Activated CD8-positive, alpha-beta memory T cell treated with anti-CD3 and anti-CD28 coated beads, Interleukin-2, amount 10 ng/mL, durations not matched to agents 7 days and 5 days (primary cell): ENCODE data around the gene MN1. TPM values are rescaled to one million over a fixed set of nuclear protein-coding genes. Genes with fewer than 3 reads are reported as not detected.

Experiments used
- ATAC-seq: fragments of 150-1000 bp; cut with Tn5 transposase; one replicate; pipeline ENCODE4 v1.10.0; 2021; ENCODE audit warnings: moderate library complexity
- CTCF ChIA-PET: fragments of 350-600 bp; sonication (Branson Sonifier 250); formaldehyde crosslinking; loops from one replicate; lab custom pipeline; 2021; ENCODE audit warnings: antibody characterized with exemption; lab: Charles Lee
- DNase-seq: peaks from one replicate; pipeline ENCODE4 v3.0.0-alpha.2; 2020
- H3K27ac Mint-ChIP-seq: one replicate; pipeline ENCODE4 v1.8.0; 2021; ENCODE audit warnings: mild to moderate bottlenecking, mixed read lengths
- H3K27me3 Mint-ChIP-seq: one replicate; pipeline ENCODE4 v1.8.0; 2021; ENCODE audit warnings: mixed read lengths
- H3K36me3 Mint-ChIP-seq: one replicate; pipeline ENCODE4 v1.8.0; 2021; ENCODE audit warnings: mild to moderate bottlenecking, mixed read lengths
- H3K4me1 Mint-ChIP-seq: one replicate; pipeline ENCODE4 v1.8.0; 2021; ENCODE audit warnings: mixed read lengths
- H3K4me3 Mint-ChIP-seq: one replicate; pipeline ENCODE4 v1.8.0; 2021; ENCODE audit warnings: mild to moderate bottlenecking, moderate library complexity, mixed read lengths
- H3K9me3 Mint-ChIP-seq: one replicate; pipeline ENCODE4 v1.8.0; 2022; ENCODE audit warnings: low read depth, mixed read lengths
- total RNA-seq, 2 experiments: library from RNA; stranded (reverse); gene quantifications; one replicate each; pipeline ENCODE4 v1.2.3, GENCODE V29; 2021

The MN1 gene
- total RNA-seq, 2 experiments from 2014 or later = 0.14 to 0.29 TPM

GRCh38 chr22:27719535-27720227 is 81.9 kb downstream of the MN1 start:
- Mint-ChIP-seq H3K27ac (no peak overlapping the region), H3K36me3 (no peaks in the 10 kb centered on the region), H3K4me3 (no peak overlapping the region), H3K9me3 (peaks cover 2% of the 10 kb centered on the region), H3K4me1 (no peaks in the 10 kb centered on the region), H3K27me3 (no peaks in the 10 kb centered on the region)
- CTCF ChIA-PET = no interaction called here
- ATAC-seq (no peak), DNase-seq (no peak)

- H3K4me3 Mint-ChIP-seq = no peak overlapping the region
- no peak for DNase-seq
- ATAC-seq = no peak
- CTCF ChIA-PET = no interaction called here
- peaks cover 2% of the 10 kb centered on the region for H3K9me3 Mint-ChIP-seq
- H3K4me1 Mint-ChIP-seq = no peaks in the 10 kb centered on the region
- H3K27ac Mint-ChIP-seq = no peak overlapping the region
- no peaks in the 10 kb centered on the region for H3K36me3 Mint-ChIP-seq
- H3K27me3 Mint-ChIP-seq = no peaks in the 10 kb centered on the region
Observed at GRCh38 chr22:27719036-27719347, 82.6 kb downstream of the MN1 start.

- Mint-ChIP-seq H3K4me3 (no peak overlapping the region), H3K27me3 (no peaks in the 10 kb centered on the region), H3K9me3 (peaks cover 2% of the 10 kb centered on the region), H3K27ac (no peak overlapping the region), H3K4me1 (no peaks in the 10 kb centered on the region), H3K36me3 (no peaks in the 10 kb centered on the region)
- CTCF ChIA-PET = no interaction called here
- ATAC-seq (no peak), DNase-seq (no peak)
Observed at GRCh38 chr22:27718186-27719035, 83.1 kb downstream of the MN1 start.

- ATAC-seq (no peak), DNase-seq (no peak)
- Mint-ChIP-seq H3K27ac (no peak overlapping the region), H3K4me3 (no peak overlapping the region), H3K36me3 (no peaks in the 10 kb centered on the region), H3K9me3 (peaks cover 2% of the 10 kb centered on the region), H3K27me3 (no peaks in the 10 kb centered on the region), H3K4me1 (no peaks in the 10 kb centered on the region)
- CTCF ChIA-PET = no interaction called here
Observed at GRCh38 chr22:27717094-27717493, 84.5 kb downstream of the MN1 start.

- Mint-ChIP-seq H3K9me3 (peaks cover 2% of the 10 kb centered on the region), H3K4me3 (no peak overlapping the region), H3K27ac (no peak overlapping the region), H3K4me1 (no peaks in the 10 kb centered on the region), H3K27me3 (no peaks in the 10 kb centered on the region), H3K36me3 (no peaks in the 10 kb centered on the region)
- ATAC-seq (no peak), DNase-seq (no peak)
- CTCF ChIA-PET = no interaction called here
Observed at GRCh38 chr22:27716074-27716473, 85.5 kb downstream of the MN1 start.

- peaks cover 7% of the 10 kb centered on the region for H3K4me1 Mint-ChIP-seq
- CTCF ChIA-PET = no interaction called here
- H3K9me3 Mint-ChIP-seq = peaks cover 3% of the 10 kb centered on the region
- H3K27me3 Mint-ChIP-seq = no peaks in the 10 kb centered on the region
- DNase-seq (no peak), ATAC-seq (no peak)
- H3K4me3 Mint-ChIP-seq = no peak overlapping the region
- no peaks in the 10 kb centered on the region for H3K36me3 Mint-ChIP-seq
- H3K27ac Mint-ChIP-seq = no peak overlapping the region
Observed at GRCh38 chr22:27715106-27715505, 86.5 kb downstream of the MN1 start.

GRCh38 chr22:27714068-27714467 is 87.5 kb downstream of the MN1 start:
- no peak for ATAC-seq
- peaks cover 9% of the 10 kb centered on the region for H3K4me1 Mint-ChIP-seq
- H3K9me3 Mint-ChIP-seq = peaks cover 5% of the 10 kb centered on the region
- H3K4me3 Mint-ChIP-seq = no peak overlapping the region
- H3K36me3 Mint-ChIP-seq = no peaks in the 10 kb centered on the region
- CTCF ChIA-PET = no interaction called here
- no peaks in the 10 kb centered on the region for H3K27me3 Mint-ChIP-seq
- no peak for DNase-seq
- no peak overlapping the region for H3K27ac Mint-ChIP-seq

GRCh38 chr22:27713461-27713860 is 88.1 kb downstream of the MN1 start:
- CTCF ChIA-PET = no interaction called here
- ATAC-seq = no peak

GRCh38 chr22:27711756-27712155 is 89.8 kb downstream of the MN1 start:
- DNase-seq = no peak
- CTCF ChIA-PET = no interaction called here
- Mint-ChIP-seq H3K9me3 (peaks cover 5% of the 10 kb centered on the region), H3K27me3 (no peaks in the 10 kb centered on the region), H3K27ac (no peak overlapping the region), H3K36me3 (no peaks in the 10 kb centered on the region), H3K4me3 (no peak overlapping the region), H3K4me1 (peaks cover 9% of the 10 kb centered on the region)
- ATAC-seq = no peak

More at GRCh38 chr22:27713461-27713860, 88.1 kb downstream of the MN1 start:
- no peak for DNase-seq
- Mint-ChIP-seq H3K4me1 (peaks cover 9% of the 10 kb centered on the region), H3K27ac (no peak overlapping the region), H3K27me3 (no peaks in the 10 kb centered on the region), H3K9me3 (peaks cover 5% of the 10 kb centered on the region), H3K4me3 (no peak overlapping the region), H3K36me3 (no peaks in the 10 kb centered on the region)

GRCh38 chr22:27711012-27711411 is 90.5 kb downstream of the MN1 start:
- Mint-ChIP-seq H3K27ac (no peak overlapping the region), H3K4me3 (no peak overlapping the region), H3K4me1 (peaks cover 9% of the 10 kb centered on the region), H3K36me3 (no peaks in the 10 kb centered on the region), H3K27me3 (no peaks in the 10 kb centered on the region), H3K9me3 (peaks cover 2% of the 10 kb centered on the region)
- DNase-seq = no peak
- CTCF ChIA-PET = no interaction called here
- no peak for ATAC-seq

- ATAC-seq = no peak
- Mint-ChIP-seq H3K36me3 (no peaks in the 10 kb centered on the region), H3K27me3 (no peaks in the 10 kb centered on the region), H3K27ac (no peak overlapping the region), H3K4me3 (no peak overlapping the region), H3K9me3 (peaks cover 2% of the 10 kb centered on the region), H3K4me1 (peaks cover 9% of the 10 kb centered on the region)
- no peak for DNase-seq
- CTCF ChIA-PET = no interaction called here
Observed at GRCh38 chr22:27709919-27710675, 91.5 kb downstream of the MN1 start.

- no peak for ATAC-seq
- DNase-seq = no peak
- H3K36me3 Mint-ChIP-seq = no peaks in the 10 kb centered on the region
- CTCF ChIA-PET = no interaction called here
- H3K4me3 Mint-ChIP-seq = no peak overlapping the region
- no peak overlapping the region for H3K27ac Mint-ChIP-seq
- peaks cover 9% of the 10 kb centered on the region for H3K4me1 Mint-ChIP-seq
- H3K9me3 Mint-ChIP-seq = peaks cover 7% of the 10 kb centered on the region
- H3K27me3 Mint-ChIP-seq = no peaks in the 10 kb centered on the region
Observed at GRCh38 chr22:27706489-27706888, 95.1 kb downstream of the MN1 start.

GRCh38 chr22:27705408-27706080 is 96.0 kb downstream of the MN1 start:
- Mint-ChIP-seq H3K4me3 (no peak overlapping the region), H3K27me3 (no peaks in the 10 kb centered on the region), H3K36me3 (no peaks in the 10 kb centered on the region), H3K27ac (no peak overlapping the region), H3K4me1 (peaks cover 5% of the 10 kb centered on the region), H3K9me3 (peaks cover 7% of the 10 kb centered on the region)
- CTCF ChIA-PET = no interaction called here
- DNase-seq (no peak), ATAC-seq (no peak)
